Stimulated activated memory B cell treated with anti-CD40 and anti-IgM and Interleukin-4, amounts not matched to agents 10 μg/mL and 1 μg/mL and 100 μg/mL, for 72 hours (primary cell): Measurements from ENCODE around the gene SDCBP2.

Experiments used
- ATAC-seq: fragments of 150-1000 bp; cut with Tn5 transposase; 2 replicates; pipeline ENCODE4 v1.10.0; 2021
- H3K27ac Mint-ChIP-seq: one replicate; pipeline ENCODE4 v1.8.0; 2022; ENCODE audit warnings: mild to moderate bottlenecking, mixed read lengths
- H3K27me3 Mint-ChIP-seq: one replicate; pipeline ENCODE4 v1.8.0; 2022; ENCODE audit warnings: mixed read lengths
- H3K36me3 Mint-ChIP-seq: one replicate; pipeline ENCODE4 v1.8.0; 2022; ENCODE audit warnings: mixed read lengths
- H3K4me1 Mint-ChIP-seq: one replicate; pipeline ENCODE4 v1.8.0; 2022; ENCODE audit warnings: mixed read lengths
- H3K4me3 Mint-ChIP-seq: one replicate; pipeline ENCODE4 v1.8.0; 2022; ENCODE audit warnings: mild to moderate bottlenecking, moderate library complexity, mixed read lengths
- H3K9me3 Mint-ChIP-seq: one replicate; pipeline ENCODE4 v1.8.0; 2022; ENCODE audit warnings: mixed read lengths

Gene SDCBP2

DNA sequence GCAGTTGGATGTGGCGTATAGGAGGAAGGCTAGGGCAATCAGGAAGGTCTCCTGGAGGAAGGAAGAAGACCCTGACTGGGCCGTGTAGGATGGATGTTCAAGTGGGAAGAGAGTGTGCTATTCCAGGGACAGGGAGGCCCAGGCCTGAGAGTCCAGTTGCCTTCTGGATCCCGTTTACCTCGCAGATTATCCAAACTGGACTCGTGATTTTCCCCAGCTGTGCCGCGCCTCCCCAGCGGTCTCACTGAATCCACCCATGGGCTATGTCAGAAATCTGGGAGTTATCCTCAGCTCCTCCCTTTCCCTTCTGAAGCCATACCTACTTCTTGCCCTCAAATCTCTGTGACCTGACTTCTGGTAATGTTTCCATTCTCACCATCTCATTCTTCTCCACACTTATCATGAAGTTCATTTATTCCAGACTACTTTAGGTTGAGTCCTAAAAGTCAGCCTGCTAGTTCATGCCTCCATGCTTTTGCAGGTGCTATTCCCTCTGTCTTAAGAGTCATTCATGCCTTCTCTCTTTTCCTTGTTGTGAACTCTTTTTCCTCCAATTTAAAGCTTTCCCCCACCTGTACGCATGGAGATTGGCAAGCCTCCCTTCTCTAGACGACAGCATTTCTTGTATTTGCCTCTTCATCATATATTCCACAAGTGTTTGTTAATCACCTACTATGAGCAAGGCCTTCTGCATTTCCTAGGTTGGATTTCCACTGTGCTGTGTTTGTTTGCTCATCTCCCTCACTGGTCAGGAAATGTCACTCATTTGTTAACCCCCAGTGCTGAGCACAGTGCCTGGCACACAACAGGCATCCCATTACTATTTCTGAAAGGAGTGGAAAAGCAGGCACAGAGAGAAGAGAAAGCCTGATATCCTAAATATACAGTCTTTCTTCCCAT is 2.7 kb downstream of the SDCBP2 start:
- peaks cover 5% of the 10 kb centered on the region for H3K36me3 Mint-ChIP-seq
- no peaks in the 10 kb centered on the region for H3K9me3 Mint-ChIP-seq
- H3K4me3 Mint-ChIP-seq, result no peak overlapping the region
- ATAC-seq, result no peak
- no peaks in the 10 kb centered on the region for H3K27me3 Mint-ChIP-seq
- no peak overlapping the region for H3K27ac Mint-ChIP-seq
- peaks cover 22% of the 10 kb centered on the region for H3K4me1 Mint-ChIP-seq

DNA sequence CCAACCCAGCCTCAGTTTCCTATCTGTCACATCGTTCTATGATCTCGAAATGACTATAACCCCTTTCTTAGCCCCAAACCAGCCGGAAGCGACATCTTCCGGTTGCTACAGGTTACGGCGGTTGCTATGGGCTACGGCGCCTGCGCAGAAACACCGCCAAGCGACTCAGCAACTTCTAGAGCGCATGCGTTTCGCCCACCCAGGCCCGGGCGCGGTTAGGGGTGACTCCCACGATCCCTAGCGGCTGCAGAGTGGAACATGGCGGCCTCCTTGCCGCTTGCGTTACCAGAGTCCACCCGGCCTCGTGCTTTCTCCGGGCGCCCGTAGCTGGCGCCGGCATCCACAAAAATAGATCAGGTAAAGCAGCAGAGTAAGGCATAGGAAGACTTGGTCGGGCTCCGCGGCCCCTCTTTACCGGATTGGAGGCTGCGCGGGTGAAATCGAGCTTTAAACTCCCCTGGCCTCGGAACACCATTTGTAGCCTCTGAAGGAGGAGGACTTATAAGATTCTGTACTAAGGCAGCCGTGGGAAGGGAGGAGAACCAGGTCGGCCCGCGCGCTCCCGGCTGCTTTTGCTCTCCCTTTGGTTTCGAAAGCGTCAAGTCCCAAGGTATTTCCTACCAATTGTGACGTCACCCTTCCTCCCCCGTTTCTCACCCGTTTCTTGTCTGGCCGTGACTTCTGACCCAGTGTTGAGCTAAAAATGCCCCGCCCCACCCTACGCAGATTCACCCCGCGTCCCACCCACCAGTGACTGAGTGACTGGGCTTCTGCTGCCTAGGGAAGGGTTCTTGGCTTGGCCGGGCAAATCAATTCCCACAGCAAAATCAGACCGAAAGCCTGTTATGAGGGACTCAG is 3.5 kb downstream of the SDCBP2 start:
- ATAC-seq, result peak; percentile 92
- Mint-ChIP-seq H3K9me3 (no peaks in the 10 kb centered on the region), H3K4me3 (no peak overlapping the region), H3K36me3 (no peaks in the 10 kb centered on the region), H3K27me3 (no peaks in the 10 kb centered on the region), H3K27ac (no peak overlapping the region), H3K4me1 (peaks cover 13% of the 10 kb centered on the region)

DNA sequence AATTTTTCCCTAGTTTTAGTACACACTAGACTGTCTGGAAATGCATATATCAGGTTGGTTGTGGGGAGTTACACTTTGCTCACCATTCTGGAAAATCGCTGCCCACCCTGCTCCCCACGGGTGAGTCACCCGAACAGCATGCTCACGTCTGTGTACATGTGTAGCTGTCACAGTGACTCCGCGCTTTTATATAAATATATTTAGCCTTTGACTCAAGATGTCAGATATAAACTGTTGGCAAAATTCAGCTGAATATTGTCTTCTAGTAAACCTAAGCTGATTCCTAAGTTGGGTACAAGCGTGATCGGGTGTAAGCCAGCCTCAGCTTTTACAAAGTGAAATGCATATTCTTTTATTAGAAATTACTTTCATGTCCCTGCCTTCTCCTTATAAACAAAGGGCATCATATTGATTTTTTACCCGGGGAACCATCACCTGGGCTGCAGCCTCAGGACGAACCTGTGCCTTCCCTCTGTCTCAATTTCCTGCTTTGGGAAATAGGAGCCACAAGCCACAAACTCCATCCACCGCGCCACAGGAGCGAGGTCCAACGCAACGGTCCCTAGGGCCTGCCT is 4.3 kb downstream of the SDCBP2 start:
- Mint-ChIP-seq H3K27me3 (no peaks in the 10 kb centered on the region), H3K36me3 (no peaks in the 10 kb centered on the region), H3K4me1 (peaks cover 6% of the 10 kb centered on the region), H3K27ac (no peak overlapping the region), H3K9me3 (no peaks in the 10 kb centered on the region), H3K4me3 (no peak overlapping the region)
- no peak for ATAC-seq

DNA sequence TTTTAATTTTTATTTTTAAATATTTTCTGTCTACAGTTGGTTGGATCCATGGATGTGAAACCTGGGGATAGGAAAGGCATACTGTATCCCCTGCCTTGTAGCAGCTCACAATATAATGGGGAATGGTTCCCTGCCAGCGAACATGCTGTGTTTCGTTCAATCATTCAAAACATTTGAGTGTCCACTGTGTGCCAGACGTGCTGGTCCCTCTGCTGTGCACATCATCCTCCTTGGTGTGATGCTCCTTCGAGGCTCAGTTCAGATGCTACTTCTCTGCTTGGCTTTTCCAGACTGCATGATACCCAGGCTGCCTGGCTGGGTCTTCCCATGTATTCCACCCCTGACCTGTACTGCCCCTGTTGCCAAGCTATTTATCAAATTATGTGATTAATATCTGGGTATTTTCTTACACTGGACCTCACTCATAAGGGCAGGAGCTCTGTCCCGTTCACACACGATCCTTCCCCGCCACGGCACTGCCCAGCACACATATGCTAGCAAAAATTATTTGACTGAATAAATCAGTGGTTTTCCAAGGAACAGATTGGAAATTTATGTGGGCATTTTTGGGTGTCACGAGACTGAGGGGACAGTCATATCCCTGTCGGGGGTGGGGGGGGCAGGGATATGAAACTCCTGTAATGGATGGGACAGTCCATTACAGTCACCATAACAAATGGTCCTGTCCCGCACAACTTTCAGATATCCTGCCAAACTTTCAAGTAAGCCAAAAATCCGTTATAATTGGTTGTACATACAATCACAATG is 4.9 kb downstream of the SDCBP2 start:
- no peak for ATAC-seq
- no peak overlapping the region for H3K27ac Mint-ChIP-seq

DNA sequence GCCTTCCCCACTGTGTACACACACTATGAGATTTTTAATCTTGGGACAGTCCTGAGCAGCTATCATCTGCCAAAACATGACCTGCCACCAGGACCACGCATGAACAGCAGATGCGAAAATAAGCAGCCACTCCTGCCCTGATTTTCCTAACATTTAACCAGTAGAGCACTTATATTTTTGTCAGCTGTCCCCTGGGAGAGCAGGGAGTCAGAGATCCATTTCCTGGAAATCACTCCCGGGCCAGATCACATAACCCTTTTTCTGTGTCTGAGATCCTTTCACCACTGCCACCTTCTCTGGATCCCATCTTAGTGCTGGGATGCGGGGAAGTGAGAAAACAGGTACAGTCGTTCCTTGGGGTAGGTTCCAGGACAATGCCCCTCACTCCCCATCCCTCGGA is 5.7 kb downstream of the SDCBP2 start:
- Mint-ChIP-seq H3K36me3 (no peaks in the 10 kb centered on the region), H3K27ac (no peak overlapping the region), H3K9me3 (no peaks in the 10 kb centered on the region), H3K4me3 (no peak overlapping the region), H3K27me3 (no peaks in the 10 kb centered on the region), H3K4me1 (no peaks in the 10 kb centered on the region)
- no peak for ATAC-seq

More for the DNA sequence above, 4.9 kb downstream of the SDCBP2 start:
- H3K27me3 Mint-ChIP-seq, result no peaks in the 10 kb centered on the region
- H3K4me1 Mint-ChIP-seq, result no peaks in the 10 kb centered on the region
- no peaks in the 10 kb centered on the region for H3K9me3 Mint-ChIP-seq
- no peaks in the 10 kb centered on the region for H3K36me3 Mint-ChIP-seq
- no peak overlapping the region for H3K4me3 Mint-ChIP-seq

DNA sequence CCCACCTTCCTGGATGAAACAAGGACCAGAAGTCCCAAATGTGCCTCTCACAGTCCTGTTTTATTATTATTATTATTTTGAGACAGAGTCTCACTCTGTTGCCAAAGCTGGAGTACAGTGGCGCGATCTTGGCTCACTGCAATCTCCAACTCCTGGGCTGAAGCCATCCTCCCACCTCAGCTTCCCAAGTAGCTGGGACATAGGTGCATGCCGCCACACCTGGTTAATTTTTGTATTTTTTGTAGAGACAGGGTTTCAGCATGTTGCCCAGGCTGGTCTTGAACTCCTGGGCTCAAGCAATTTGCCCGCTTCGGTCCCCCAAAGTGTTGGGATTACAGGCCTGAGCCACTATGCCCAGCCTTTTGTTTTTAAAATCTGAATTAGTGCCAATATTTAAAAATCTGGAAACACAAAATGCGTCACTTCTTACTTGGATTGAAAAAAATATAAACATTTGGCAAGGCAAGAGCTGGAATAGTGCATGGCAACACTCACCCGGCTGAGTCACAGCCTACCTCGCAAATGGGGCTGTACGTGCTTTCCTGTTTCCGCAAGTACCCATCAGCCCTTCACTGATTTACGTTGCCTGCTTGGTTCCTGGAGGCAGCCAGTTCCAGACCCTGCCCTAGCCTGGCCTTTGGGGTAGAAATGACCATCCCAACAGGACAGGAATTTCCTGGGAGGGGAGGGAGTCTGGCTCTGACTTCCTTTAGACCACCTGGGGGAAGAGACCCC is 6.3 kb downstream of the SDCBP2 start:
- H3K4me1 Mint-ChIP-seq, result peaks cover 5% of the 10 kb centered on the region
- no peaks in the 10 kb centered on the region for H3K36me3 Mint-ChIP-seq
- no peaks in the 10 kb centered on the region for H3K27me3 Mint-ChIP-seq
- no peak overlapping the region for H3K27ac Mint-ChIP-seq
- no peaks in the 10 kb centered on the region for H3K9me3 Mint-ChIP-seq
- H3K4me3 Mint-ChIP-seq, result no peak overlapping the region
- no peak for ATAC-seq

DNA sequence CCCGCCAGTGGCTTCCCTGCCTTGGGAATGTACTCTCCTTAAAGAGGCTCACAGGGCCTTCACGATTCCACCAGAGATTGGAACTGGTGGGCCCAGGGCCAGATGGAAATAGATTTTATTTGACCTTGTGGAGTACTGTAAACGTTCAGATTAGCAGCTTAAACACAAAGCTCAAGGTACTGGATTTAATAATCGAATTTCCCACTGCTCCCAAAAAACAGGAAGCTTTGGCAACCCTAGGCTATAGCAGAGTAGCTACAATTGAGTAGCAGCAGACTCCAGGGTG is 7.3 kb downstream of the SDCBP2 start:
- Mint-ChIP-seq H3K4me1 (peaks cover 9% of the 10 kb centered on the region), H3K9me3 (no peaks in the 10 kb centered on the region), H3K4me3 (no peak overlapping the region), H3K36me3 (no peaks in the 10 kb centered on the region), H3K27me3 (no peaks in the 10 kb centered on the region), H3K27ac (no peak overlapping the region)
- no peak for ATAC-seq

DNA sequence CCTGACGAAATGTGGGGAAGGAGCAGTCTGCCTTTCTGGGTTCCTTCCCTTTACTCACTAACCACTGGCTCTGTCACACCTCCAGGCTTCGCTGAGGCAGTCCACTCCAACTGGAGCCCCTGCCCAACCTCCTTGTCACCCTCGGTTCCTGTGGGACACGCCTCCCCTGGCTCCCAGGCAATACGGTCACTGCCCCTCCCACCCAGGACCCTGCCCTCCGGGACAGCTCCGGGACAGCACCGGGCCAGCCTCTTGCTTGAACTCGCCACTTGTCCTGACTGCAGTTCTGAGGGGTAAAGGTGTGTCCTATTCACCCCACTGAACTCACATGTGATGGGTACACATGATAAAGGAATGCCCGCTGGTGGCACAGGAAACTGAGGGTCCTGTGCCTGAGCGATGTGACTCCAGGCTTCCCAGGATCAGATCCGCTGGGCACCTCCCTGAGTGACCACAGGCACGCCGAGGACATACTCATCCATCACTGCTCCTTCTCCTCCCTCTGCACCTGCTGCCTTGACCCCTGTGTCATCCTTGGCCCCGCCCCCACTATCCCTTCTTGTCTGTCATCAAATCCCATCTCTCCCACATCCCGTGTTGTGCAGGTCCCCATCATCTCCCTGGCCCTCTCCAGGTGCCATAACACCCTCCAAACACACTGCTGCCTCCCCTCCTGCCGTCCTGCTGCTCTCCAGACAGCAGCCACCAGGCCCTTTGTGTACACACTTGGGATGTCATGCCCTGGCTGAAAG is 7.9 kb downstream of the SDCBP2 start:
- Mint-ChIP-seq H3K4me1 (peaks cover 9% of the 10 kb centered on the region), H3K27me3 (no peaks in the 10 kb centered on the region), H3K27ac (no peak overlapping the region), H3K9me3 (no peaks in the 10 kb centered on the region), H3K36me3 (no peaks in the 10 kb centered on the region), H3K4me3 (no peak overlapping the region)
- ATAC-seq, result no peak

DNA sequence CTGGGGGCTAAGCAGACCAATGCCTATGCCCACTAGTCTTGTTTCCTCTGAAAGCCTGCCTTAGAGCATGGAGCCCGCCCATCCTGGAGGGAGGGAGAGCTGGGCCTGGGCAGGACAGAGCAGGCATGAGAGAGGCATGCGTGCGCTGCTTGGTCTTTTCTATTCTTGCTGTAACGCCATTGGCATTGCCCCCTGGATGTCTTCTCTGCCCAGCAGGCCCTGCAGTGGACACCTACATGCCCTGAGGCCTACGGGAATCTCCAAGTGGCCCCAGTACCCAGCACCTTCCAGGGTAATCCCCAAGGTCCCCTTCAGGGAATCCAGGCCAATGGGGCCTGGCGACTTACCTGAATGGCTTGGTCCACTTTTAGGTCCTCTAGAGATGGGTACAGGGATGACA is 8.9 kb downstream of the SDCBP2 start:
- H3K27me3 Mint-ChIP-seq, result no peaks in the 10 kb centered on the region
- no peak overlapping the region for H3K27ac Mint-ChIP-seq
- peaks cover 9% of the 10 kb centered on the region for H3K4me1 Mint-ChIP-seq
- H3K36me3 Mint-ChIP-seq, result no peaks in the 10 kb centered on the region
- no peaks in the 10 kb centered on the region for H3K9me3 Mint-ChIP-seq
- ATAC-seq, result no peak
- no peak overlapping the region for H3K4me3 Mint-ChIP-seq

DNA sequence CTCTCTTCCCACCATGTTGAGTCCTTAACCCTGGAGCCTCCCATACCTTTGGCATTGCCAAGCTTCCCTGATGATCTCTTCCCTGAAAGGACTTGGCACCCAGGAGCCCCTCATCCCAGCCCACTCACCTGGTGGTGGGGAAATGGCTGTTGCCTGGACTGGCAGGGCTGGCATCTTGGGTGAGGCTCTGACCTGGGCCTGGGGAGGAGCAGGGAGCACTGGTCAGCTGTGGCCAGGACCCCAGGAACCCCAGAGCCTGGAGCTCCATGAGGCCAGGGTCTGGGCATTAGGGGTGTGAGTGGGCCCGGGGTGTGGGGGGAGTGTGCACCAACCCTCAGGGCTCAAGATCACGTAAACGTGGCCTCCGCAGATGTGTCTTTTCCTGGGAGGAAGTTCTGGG is 9.5 kb downstream of the SDCBP2 start:
- Mint-ChIP-seq H3K27me3 (no peaks in the 10 kb centered on the region), H3K4me1 (peaks cover 9% of the 10 kb centered on the region), H3K4me3 (no peak overlapping the region), H3K27ac (no peak overlapping the region), H3K36me3 (no peaks in the 10 kb centered on the region), H3K9me3 (no peaks in the 10 kb centered on the region)
- no peak for ATAC-seq

DNA sequence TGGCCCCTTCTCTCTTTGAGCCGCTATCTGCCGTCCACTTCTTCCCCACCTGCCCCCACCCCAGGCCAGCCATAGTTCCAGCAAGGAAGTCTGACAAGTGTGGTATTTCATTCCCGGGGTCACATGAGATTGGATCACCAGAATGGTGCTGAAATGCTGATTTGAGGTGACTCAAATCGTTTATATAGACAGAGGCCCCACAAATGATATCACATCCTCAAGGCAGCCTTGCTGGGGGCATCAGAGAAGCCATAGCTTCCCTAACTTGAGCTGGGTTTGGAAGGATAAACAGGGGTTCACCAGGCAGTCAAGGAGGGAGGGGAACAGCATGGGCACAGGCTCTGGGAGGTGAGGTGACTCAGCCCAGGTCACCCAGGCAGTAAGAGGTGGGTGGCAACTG is 9.9 kb downstream of the SDCBP2 start:
- Mint-ChIP-seq H3K4me1 (peaks cover 9% of the 10 kb centered on the region), H3K36me3 (no peaks in the 10 kb centered on the region), H3K27ac (no peak overlapping the region), H3K4me3 (no peak overlapping the region), H3K9me3 (no peaks in the 10 kb centered on the region), H3K27me3 (no peaks in the 10 kb centered on the region)
- no peak for ATAC-seq

DNA sequence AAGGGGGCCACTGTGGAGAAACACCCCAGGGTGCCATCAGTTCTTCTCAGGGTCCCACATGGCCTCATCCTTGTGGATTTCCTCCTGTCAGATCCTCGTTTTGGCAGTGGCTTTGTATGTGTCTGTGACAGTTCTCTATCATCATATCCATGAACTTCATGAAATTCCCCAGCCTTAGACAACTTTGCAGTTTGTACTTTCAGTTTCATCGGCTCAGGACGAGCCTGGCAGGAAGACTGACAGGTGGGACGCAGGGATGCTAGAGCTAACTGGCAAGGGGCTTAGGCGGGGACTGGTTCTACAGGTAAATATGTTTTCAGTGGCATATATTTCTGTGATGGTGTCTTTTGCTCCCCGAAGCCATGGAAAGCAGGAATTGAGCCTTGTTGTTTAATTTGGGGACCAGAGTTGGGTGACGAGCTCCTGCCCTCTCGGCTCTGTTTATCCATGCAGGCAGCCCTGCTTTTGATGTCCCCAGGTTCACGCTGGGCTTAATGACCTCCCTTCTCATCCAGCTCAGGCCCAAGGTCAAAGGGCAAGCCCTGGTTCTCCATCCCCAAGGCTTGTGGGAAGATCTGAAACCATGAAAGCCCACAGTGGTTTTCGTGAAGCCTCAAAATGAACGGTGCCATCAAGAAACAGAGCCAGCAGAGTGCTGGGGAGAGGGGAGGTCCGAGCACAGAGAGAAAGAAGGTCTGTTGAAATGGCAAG is 11.2 kb downstream of the SDCBP2 start:
- H3K9me3 Mint-ChIP-seq, result no peaks in the 10 kb centered on the region
- peaks cover 9% of the 10 kb centered on the region for H3K4me1 Mint-ChIP-seq
- H3K36me3 Mint-ChIP-seq, result no peaks in the 10 kb centered on the region
- ATAC-seq, result no peak
- no peak overlapping the region for H3K27ac Mint-ChIP-seq
- H3K27me3 Mint-ChIP-seq, result no peaks in the 10 kb centered on the region
- H3K4me3 Mint-ChIP-seq, result no peak overlapping the region

DNA sequence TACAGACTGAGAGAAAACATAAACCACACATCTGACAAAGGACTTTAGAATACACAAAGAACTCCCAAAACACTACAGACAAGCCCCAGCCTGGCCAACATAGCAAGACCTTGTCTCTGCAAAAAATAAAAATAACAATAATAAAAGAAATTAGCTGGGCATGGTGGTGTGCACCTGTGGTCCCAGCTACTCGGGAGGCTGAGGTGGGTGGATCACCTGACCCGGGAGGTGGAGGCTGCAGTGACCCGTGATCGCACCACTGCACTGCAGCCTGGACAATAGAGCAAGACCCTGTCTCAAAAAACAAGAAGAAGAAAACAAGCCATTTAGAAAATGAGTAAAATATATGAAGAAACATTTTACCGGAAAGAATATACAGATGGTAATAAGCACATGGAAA is 13.1 kb downstream of the SDCBP2 start:
- no peaks in the 10 kb centered on the region for H3K27me3 Mint-ChIP-seq

More for the DNA sequence above, 13.1 kb downstream of the SDCBP2 start:
- ATAC-seq, result no peak
- H3K4me1 Mint-ChIP-seq, result peaks cover 9% of the 10 kb centered on the region
- no peak overlapping the region for H3K27ac Mint-ChIP-seq
- H3K4me3 Mint-ChIP-seq, result no peak overlapping the region
- H3K9me3 Mint-ChIP-seq, result no peaks in the 10 kb centered on the region
- no peaks in the 10 kb centered on the region for H3K36me3 Mint-ChIP-seq
